ENCODE data around the gene NRXN3. TPM values are rescaled to one million over a fixed set of nuclear protein-coding genes. Genes with fewer than 3 reads are reported as not detected.

The NRXN3 gene
- total RNA-seq, 1 experiment from 2014 or later = not detected

DNA sequence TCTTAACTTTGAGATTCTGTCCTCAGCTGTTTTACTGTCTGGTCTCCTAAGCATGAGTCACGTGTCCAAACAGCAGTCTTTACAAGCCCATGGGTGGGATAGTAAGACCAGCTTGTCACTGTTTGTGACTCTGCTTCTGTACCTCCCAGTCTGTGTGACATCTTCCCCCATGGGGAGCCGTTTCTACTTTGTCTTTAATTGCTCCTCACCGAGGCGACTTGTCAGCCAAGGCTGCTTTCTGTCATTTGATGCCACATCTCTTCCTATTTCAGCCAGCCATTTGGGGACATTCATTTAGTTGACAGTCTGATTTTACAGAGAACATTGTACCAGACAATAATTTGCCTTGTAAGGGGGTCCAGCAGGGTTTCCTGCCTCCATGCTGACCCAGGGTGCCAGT lies 534.8 kb downstream of the NRXN3 start:
- in situ Hi-C loops (cut with HindIII; ENCODE audit: low pct_unique_long_range_greater_than_20kb, low sequenced_read_pairs) = no loop called here
- intact Hi-C loops (cut with micrococcal nuclease; ENCODE audit: unreplicated experiment) = no loop called here
- BruUV-seq (replicated peaks) = no TSS peak
- H3K4me1 ChIP-seq (ENCODE audit: control insufficient read depth, insufficient read depth, low read length) = no peaks in the 10 kb centered on the region
- H3K4me3 ChIP-seq (ENCODE audit: low read depth in 2 of 2, low read length in 2 of 2) = no peak overlapping the region
- H3K9me3 ChIP-seq (ENCODE audit: control insufficient read depth, insufficient read depth, low read depth, low read length) = no peaks in the 10 kb centered on the region
- POLR2A ChIA-PET = no interaction called here
- CTCF ChIA-PET = no interaction called here
- ATAC-seq = no peak
- H3K36me3 ChIP-seq (ENCODE audit: control insufficient read depth, insufficient read depth, low read length) = no peaks in the 10 kb centered on the region
- H3K27me3 ChIP-seq (ENCODE audit: control insufficient read depth, insufficient read depth, low read length) = no peaks in the 10 kb centered on the region
- no peak overlapping the region for H3K27ac ChIP-seq (ENCODE audit: low read length)
- TF ChIP-seq, protein P1, sequence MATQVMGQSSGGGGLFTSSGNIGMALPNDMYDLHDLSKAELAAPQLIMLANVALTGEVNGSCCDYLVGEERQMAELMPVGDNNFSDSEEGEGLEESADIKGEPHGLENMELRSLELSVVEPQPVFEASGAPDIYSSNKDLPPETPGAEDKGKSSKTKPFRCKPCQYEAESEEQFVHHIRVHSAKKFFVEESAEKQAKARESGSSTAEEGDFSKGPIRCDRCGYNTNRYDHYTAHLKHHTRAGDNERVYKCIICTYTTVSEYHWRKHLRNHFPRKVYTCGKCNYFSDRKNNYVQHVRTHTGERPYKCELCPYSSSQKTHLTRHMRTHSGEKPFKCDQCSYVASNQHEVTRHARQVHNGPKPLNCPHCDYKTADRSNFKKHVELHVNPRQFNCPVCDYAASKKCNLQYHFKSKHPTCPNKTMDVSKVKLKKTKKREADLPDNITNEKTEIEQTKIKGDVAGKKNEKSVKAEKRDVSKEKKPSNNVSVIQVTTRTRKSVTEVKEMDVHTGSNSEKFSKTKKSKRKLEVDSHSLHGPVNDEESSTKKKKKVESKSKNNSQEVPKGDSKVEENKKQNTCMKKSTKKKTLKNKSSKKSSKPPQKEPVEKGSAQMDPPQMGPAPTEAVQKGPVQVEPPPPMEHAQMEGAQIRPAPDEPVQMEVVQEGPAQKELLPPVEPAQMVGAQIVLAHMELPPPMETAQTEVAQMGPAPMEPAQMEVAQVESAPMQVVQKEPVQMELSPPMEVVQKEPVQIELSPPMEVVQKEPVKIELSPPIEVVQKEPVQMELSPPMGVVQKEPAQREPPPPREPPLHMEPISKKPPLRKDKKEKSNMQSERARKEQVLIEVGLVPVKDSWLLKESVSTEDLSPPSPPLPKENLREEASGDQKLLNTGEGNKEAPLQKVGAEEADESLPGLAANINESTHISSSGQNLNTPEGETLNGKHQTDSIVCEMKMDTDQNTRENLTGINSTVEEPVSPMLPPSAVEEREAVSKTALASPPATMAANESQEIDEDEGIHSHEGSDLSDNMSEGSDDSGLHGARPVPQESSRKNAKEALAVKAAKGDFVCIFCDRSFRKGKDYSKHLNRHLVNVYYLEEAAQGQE (IDR thresholded peaks at IDR 0.05; ENCODE audit: insufficient read depth in 1 of 2, low read depth in 2 of 2, low read length in 1 of 2) = no peak
- TF ChIP-seq SIN3A (IDR thresholded peaks at IDR 0.05; ENCODE audit: borderline replicate concordance, insufficient read depth, low read depth, low read length) (no peak), TCF7L2 (IDR thresholded peaks at IDR 0.05; ENCODE audit: low read depth, low read length) (no peak)
- TF ChIP-seq, protein P2, sequence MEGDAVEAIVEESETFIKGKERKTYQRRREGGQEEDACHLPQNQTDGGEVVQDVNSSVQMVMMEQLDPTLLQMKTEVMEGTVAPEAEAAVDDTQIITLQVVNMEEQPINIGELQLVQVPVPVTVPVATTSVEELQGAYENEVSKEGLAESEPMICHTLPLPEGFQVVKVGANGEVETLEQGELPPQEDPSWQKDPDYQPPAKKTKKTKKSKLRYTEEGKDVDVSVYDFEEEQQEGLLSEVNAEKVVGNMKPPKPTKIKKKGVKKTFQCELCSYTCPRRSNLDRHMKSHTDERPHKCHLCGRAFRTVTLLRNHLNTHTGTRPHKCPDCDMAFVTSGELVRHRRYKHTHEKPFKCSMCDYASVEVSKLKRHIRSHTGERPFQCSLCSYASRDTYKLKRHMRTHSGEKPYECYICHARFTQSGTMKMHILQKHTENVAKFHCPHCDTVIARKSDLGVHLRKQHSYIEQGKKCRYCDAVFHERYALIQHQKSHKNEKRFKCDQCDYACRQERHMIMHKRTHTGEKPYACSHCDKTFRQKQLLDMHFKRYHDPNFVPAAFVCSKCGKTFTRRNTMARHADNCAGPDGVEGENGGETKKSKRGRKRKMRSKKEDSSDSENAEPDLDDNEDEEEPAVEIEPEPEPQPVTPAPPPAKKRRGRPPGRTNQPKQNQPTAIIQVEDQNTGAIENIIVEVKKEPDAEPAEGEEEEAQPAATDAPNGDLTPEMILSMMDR (IDR thresholded peaks at IDR 0.05) = no peak
- DNase-seq (ENCODE audit: low read depth, low spot score) = no peak

DNA sequence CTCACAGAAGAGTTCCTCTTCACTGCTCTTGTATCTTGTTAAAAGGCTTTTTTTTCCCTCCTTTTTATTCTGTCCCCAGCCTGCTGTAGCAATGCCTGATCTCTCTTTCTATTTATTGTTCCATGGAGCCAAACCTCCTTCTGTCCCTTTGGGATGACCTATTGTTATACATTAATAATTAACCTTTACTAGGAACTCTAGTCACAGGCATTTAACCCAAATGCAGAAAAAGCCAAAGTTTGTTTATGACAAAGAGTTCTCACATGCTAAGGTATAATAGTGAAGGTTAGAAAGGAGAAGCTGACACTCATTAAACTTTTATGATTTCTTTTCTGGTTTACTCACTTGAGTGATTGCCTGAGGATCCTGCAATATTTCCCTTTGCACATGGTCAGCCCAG lies 535.8 kb downstream of the NRXN3 start:
- ATAC-seq (no peak), DNase-seq (ENCODE audit: low read depth, low spot score) (no peak)
- no TSS peak for BruUV-seq (replicated peaks)
- POLR2A ChIA-PET = no interaction called here
- Histone ChIP-seq H3K27me3 (ENCODE audit: control insufficient read depth, insufficient read depth, low read length) (no peaks in the 10 kb centered on the region), H3K27ac (ENCODE audit: low read length) (no peak overlapping the region), H3K9me3 (ENCODE audit: control insufficient read depth, insufficient read depth, low read depth, low read length) (no peaks in the 10 kb centered on the region), H3K4me3 (ENCODE audit: low read depth in 2 of 2, low read length in 2 of 2) (no peak overlapping the region), H3K4me1 (ENCODE audit: control insufficient read depth, insufficient read depth, low read length) (no peaks in the 10 kb centered on the region), H3K36me3 (ENCODE audit: control insufficient read depth, insufficient read depth, low read length) (no peaks in the 10 kb centered on the region)
- CTCF ChIA-PET = no interaction called here
- intact Hi-C loops (cut with micrococcal nuclease; ENCODE audit: unreplicated experiment) (no loop called here), in situ Hi-C loops (cut with HindIII; ENCODE audit: low pct_unique_long_range_greater_than_20kb, low sequenced_read_pairs) (no loop called here)
- TF ChIP-seq, protein P1 (IDR thresholded peaks at IDR 0.05; ENCODE audit: insufficient read depth in 1 of 2, low read depth in 2 of 2, low read length in 1 of 2) = no peak
- TF ChIP-seq TCF7L2 (IDR thresholded peaks at IDR 0.05; ENCODE audit: low read depth, low read length) = no peak
- no peak for TF ChIP-seq POLR2AphosphoS5 (IDR thresholded peaks at IDR 0.05; ENCODE audit: low read depth, low read length)
- no peak for TF ChIP-seq SIN3A (IDR thresholded peaks at IDR 0.05; ENCODE audit: borderline replicate concordance, insufficient read depth, low read depth, low read length)
- TF ChIP-seq, protein P2 (IDR thresholded peaks at IDR 0.05) = no peak

Data from Panc1 (cell line).